Measurements from ENCODE around the gene CSPG5.
A peak's percentile ranks its signal among the peaks of the same experiment; 100 is the strongest.

CSPG5 gene

GRCh38 chr3:47586746-47587145 is 8.1 kb upstream of the CSPG5 start:
- no peak for DNase-seq

- no peak for DNase-seq
These were observed 4.8 kb upstream of the CSPG5 start for GRCh38 chr3:47583320-47584075.

DNA sequence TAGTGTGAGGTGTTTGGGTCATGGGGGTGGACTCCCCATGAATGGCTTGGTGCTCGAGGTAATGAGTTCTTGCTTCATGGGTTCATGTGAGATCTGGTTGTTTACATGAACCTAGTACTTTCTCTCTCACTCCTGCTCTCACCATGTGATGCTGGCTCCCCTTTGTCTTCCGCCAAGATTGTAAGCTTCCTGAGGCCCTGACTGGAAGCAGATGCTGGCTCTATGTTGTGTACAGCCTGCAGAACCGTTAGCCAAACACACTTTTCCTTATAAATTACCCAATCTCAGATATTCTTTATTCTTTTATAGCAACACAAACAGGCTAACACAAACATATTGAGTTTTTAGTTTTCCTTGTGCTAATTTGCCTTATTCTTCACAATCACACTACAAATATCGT is 3.2 kb upstream of the CSPG5 start:
- DNase-seq: no peak

DNA sequence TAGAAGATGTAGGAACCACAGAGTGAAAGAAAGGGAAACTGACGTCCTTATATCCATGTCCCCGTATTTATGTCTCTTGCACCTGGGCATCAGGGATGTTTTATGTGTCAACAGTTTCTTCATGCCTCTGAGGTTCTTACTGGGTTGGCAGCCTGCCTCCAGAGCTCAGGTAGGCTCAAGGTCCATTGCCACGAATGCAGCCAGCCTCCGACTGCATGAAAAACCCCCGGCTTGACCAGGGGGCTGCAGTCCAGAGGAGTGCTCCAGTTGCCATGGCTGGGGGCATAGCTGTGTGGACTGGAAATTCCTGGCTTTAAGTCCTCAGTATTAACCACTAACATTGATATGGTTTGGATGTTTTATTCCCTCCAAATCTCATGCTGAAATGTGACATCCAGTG is 2.8 kb upstream of the CSPG5 start:
- no peak for DNase-seq

DNA sequence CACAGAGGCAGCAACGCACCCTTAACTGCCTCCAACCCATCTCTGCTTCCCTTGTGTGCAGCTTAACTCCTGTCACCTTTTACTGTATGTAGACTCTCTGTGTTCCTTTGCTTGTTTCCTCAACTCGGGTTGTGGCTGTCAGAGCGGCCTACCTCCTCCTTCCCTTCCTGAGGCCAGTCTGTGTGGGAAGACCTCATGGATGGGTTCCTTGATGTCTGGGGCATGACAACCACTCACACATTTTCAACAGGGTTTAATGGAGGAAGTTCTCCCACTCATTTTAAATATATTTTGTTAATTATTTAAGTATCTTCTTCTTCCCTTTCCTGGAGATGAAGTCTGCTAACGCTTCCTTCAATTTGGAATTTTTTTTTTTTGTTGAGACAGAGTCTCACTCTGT is 1.8 kb upstream of the CSPG5 start:
- DNase-seq: no peak

DNA sequence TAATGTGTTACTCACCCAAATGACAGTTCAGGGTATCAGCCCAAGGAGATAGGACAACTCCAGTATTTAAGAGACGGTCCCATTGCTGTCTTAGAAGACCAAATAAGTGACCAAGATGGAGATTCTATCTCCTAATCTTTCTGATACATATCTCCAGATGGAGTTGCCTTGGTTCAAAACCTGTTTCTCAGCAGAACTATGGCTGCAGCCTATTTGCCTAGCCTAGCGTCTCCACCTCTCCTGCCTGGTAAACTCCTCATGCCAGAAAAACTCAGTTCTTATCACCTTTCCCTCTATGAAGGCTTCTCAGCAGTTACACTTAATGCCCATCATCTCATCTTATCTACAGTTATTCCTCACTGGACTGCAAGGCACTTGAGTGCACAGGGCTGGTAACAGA is 1.2 kb upstream of the CSPG5 start:
- DNase-seq: no peak

DNA sequence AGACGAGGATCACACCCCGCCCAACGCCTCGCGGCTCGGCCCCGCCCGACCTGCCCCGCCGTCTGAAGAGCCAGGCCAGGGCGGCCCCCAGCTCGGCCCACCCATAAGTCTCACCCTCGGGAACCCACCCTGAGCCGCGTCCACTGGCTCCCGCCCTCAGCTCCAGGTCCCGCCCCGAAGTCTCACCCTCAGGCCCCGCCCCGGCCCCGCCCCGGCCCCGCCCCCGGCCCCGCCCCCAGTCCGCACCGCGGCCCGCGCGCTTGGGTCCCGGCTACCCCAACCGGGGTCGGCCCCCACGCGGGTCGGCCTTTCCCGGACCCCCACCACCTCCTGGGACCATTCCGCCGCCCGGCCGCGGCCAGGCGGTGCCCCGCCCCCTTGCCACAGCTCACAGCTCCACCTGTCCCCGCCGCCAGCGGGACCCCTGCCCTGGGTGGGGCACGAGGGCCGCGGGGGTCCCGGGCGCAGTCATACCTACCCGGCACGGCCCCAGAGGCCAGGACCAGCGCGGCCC is 489 bp downstream of the CSPG5 start:
- peak in 1 of 2 experiments; percentile 15 for DNase-seq

GRCh38 chr3:47577583-47578118 is 1.0 kb downstream of the CSPG5 start:
- no peak for DNase-seq

DNA sequence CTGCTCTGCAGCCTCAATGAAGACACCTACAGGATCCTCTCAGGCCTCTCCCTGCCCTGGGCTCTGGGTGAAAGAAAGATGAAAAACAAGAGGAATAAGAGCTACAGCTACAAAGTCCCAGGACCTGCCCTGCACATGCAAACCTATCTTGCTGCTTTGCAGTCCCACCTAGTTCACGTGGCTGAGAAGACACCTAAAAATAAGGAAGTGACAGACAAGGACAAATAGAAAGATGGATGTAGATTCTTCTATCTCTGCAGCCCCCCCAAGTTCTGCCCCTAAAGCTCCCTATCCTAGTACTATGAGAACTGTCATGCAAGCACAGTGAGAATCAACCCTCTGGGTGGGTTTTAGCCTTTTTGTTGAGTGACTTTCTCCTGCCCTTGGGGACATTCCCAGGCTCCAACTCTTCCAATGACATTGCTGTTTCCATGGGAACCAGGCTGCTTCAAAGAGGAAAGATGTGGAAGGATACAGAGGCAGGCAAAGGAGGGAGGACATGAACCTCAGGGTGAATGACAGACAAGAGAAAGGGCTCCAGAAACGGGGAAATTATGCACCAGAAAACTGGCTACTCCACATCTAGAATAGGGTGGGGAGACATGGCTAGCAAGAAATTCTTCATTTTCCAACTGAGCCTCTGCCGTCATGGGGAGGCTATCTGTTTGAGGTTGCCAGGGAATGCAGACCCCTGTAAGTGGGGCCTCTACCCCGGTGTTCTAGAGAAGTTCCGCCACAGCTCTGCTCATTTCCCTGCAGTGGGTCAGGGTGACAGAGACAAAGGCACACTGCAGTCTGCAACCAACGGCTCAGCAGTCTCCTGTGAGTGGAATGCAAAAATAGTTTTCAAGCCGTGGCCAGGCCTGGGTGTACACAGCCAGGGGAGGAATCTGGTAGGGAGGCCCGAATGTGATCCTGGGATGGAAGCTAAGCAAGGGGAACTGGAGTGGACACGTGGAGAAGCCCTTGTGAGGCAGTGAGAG is 5.2 kb downstream of the CSPG5 start:
- no peak for DNase-seq

DNA sequence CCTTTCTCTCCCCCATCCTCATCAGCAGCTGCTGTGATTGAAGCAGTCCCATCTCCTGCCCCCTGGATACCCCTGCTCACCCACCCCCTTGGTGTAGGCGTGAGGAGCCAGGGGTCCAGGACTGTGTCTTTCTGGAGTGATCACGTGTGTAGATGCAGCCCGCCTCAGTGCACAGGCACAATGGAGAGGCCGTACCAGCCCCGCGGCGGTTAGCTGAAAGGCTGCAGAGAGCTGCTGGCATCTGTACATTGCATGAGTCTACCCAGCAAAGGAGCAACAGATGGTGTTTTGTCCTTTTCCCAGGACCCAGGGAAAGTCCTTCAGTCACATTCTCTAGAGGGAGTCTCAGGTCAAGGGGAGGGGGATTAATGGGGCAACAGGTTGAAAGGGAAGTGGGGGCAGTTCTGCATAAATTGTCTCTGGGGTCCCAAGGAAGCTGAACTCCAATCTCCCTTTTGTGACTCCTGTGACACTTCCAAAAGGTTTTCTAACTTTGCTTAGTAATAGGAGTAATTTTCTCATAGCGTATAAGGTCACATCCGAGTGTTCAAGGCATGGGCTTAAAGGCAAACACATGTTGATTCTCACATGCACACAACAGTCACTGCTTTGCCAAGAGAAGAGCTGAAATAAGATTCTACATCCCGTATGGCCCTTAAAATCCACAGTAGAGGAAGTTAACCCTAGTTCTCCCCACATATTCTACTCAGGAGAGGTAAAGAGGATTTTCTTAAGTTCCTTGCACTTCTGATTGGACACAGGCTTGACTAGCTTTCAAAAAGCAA is 7.1 kb downstream of the CSPG5 start:
- DNase-seq: no peak

- no peak for DNase-seq
These were observed 9.8 kb downstream of the CSPG5 start for GRCh38 chr3:47568901-47569300.

- no peak for DNase-seq
These were observed 11.5 kb downstream of the CSPG5 start for GRCh38 chr3:47567149-47567548.

GRCh38 chr3:47566667-47567066 is 12.0 kb downstream of the CSPG5 start:
- no peak for DNase-seq

DNA sequence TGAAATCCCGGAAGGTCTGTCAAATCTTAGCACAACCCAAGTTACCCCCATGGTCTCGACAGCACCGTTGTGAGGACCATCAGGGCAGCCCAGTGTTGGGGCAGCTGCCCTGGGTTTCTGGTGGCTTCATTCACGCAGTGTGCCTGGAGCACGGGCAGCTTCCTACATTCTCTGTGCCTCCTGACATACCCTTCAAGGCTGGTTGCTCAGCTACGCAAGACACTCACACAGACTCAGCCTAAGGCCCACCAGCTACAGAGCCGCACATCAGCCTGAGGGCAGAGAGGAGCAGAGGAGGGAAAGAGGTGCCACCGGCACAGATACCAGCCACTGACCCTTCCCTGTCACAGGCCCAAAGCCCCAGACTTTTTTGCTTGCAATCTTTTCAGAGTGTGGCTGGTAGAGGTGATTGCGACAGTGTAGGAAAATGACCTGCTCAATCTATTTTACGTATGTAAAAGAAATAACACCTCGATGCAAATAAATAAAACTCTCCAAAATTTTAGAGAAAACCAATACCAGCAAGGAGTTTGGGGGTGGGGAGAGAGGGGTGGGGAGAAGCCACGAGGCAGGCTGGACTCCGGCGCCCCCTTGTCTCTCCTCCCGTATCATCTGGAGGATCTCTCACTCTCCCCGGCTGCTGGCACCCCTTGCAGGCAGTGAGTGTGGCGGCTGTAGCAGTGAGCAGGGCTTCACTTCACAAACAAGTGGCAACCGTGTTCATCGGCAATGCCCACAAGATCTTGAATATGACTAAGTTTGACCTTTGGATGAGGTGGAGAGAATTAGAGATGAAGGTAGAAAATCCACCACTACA is 12.7 kb downstream of the CSPG5 start:
- no peak for DNase-seq

- DNase-seq: no peak
These were observed 22.3 kb downstream of the CSPG5 start for GRCh38 chr3:47556351-47556750.

DNA sequence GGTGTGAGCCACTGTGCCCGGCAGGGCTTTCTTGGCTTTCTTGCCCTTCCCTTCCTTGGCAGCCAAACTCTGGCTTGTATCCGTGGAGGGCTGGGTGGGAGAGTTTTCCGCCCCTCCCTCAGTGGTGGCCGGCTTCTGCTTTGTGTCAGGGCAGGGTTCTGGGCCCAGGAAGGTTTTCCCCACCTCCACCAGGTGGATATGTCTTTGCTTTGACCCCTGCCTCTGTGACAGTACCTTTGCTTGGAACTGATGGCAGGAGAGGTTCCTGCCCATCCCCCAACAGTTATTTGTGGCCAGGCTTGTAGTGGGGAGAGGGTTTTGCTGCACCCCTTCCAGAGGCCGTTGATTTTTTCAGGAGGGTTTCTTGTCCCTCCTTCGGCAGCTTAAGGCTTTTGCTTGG is 24.3 kb downstream of the CSPG5 start:
- DNase-seq: no peak

- DNase-seq: no peak
These were observed 25.3 kb downstream of the CSPG5 start for GRCh38 chr3:47553407-47553806.

DNA sequence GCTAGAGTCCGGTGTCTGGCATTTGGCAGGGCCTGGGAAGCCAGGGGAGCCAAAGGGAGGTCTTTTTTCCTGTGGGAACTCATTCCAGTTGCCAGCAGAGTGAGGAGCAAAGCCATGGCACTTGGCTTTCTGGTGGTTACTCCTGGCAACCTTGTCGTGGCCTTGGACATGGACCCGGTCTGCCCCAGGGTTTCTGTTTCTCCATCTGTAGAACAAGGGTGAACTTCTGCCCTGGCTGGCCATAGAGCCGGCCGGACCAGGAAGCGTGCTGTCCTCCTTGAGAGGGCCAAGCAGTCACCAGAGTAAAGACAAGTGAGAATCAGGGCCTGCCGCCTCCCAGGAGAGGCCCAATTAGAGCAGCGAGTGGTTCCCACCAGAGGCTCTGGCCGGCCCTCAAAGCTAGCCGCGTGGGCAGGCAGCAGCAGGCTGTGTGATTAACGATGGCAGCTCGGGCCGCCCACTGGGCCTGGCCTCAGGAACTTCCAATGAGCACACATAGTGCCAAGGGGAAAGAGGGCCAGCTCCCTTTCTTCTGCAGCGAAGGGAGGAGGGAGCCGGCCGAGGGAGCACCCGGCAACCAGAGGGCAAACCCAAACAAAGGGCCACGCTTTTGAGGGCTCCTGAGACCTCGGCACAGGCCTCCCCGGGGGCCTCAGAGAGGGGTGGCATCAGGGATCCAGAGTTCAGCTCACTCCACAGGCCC is 36.0 kb downstream of the CSPG5 start:
- DNase-seq: no peak

DNA sequence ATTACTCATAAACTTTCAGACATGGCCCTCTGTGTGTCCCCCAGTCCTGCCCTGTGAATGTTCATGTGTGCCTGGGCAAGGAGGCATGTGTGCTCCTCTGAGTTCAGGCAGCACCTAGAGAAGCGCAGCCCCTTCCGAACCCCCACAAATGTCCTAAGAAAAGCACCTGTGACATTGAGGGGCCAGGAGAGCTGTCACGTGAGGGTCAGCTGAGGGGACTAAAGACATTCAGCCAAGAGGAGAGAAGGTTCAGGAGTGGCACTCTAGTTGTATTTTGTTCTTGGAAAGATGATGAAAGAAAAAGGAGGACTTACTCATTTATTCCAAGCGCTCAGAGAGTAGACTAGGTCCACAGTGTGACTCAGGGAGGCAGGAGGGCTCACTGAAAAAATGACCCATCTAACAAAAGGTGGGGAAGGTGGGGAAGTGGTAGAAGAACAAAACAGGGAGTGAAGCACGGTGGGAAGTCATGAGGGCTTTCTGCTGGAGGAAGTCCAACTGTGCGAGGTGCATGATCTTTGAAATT is 37.0 kb downstream of the CSPG5 start:
- DNase-seq: no peak

- no peak for DNase-seq
These were observed 38.4 kb downstream of the CSPG5 start for GRCh38 chr3:47540281-47540680.

- no peak for DNase-seq
These were observed 41.7 kb downstream of the CSPG5 start for GRCh38 chr3:47536967-47537366.
